MM.1S (cell line): ENCODE measurements around the gene LRRC26.

Experiments
- DNase-seq: peaks from one replicate; pipeline ENCODE4 v3.0.0-alpha.2; 2015
- H2AFZ ChIP-seq: fragments of 300-600 bp; sonication (generic); 2 replicates; pipeline ENCODE4 v1.6.0; 2016; ENCODE audit warnings: antibody characterized with exemption, low read length
- H3F3A ChIP-seq: fragments of 300-600 bp; sonication (generic); 2 replicates; pipeline ENCODE4 v1.6.1; 2016; ENCODE audit warnings: mild to moderate bottlenecking, antibody characterized with exemption, low read length, moderate library complexity, mixed read lengths; ENCODE audit not compliant: insufficient read depth
- H3K27ac ChIP-seq: fragments of 300-600 bp; sonication (generic); 2 replicates; pipeline ENCODE4 v1.5.1; 2016; ENCODE audit warnings: mild to moderate bottlenecking, low read length
- H3K27me3 ChIP-seq: fragments of 300-600 bp; sonication (generic); replicated peaks from 2 replicates; pipeline ENCODE4 v1.6.0; 2016; ENCODE audit warnings: low read length; ENCODE audit not compliant: insufficient read depth
- H3K36me3 ChIP-seq: fragments of 300-600 bp; sonication (generic); replicated peaks from 2 replicates; pipeline ENCODE4 v1.6.1; 2016; ENCODE audit warnings: mild to moderate bottlenecking, low read length, mixed read lengths; ENCODE audit not compliant: insufficient read depth
- H3K4me1 ChIP-seq: fragments of 300-600 bp; sonication (generic); 2 replicates; pipeline ENCODE4 v1.6.1; 2016; ENCODE audit warnings: low read length, mixed read lengths
- H3K4me2 ChIP-seq: fragments of 300-600 bp; sonication (generic); 2 replicates; pipeline ENCODE4 v1.6.0; 2016; ENCODE audit warnings: low read depth, low read length
- H3K4me3 ChIP-seq: fragments of 300-600 bp; sonication (generic); 2 replicates; pipeline ENCODE4 v1.5.1; 2016; ENCODE audit warnings: low read length, mixed read lengths
- H3K79me2 ChIP-seq: fragments of 300-600 bp; sonication (generic); 2 replicates; pipeline ENCODE4 v1.6.1; 2016; ENCODE audit warnings: mixed run types, low read length, mixed read lengths
- H3K9ac ChIP-seq: fragments of 300-600 bp; sonication (generic); 2 replicates; pipeline ENCODE4 v1.6.1; 2016; ENCODE audit warnings: low read length, mixed read lengths
- H3K9me2 ChIP-seq: fragments of 300-600 bp; sonication (generic); replicated peaks from 2 replicates; pipeline ENCODE4 v1.6.1; 2016; ENCODE audit warnings: mild to moderate bottlenecking, low read length, mixed read lengths; ENCODE audit not compliant: insufficient read depth
- H3K9me3 ChIP-seq: fragments of 300-600 bp; sonication (generic); replicated peaks from 2 replicates; pipeline ENCODE4 v1.6.1; 2016; ENCODE audit warnings: mild to moderate bottlenecking, low read length, mixed read lengths; ENCODE audit not compliant: insufficient read depth
- H4K20me1 ChIP-seq: fragments of 300-600 bp; sonication (generic); 2 replicates; pipeline ENCODE4 v1.6.1; 2016; ENCODE audit warnings: mild to moderate bottlenecking, low read length, moderate library complexity, mixed read lengths; ENCODE audit not compliant: insufficient read depth
- EZH2 ChIP-seq: fragments of 300-600 bp; sonication (generic); optimal IDR thresholded peaks from 2 replicates; pipeline ENCODE3; 2017; ENCODE audit warnings: low read depth, mild to moderate bottlenecking, antibody characterized with exemption, low read length, mixed read lengths
- EZH2phosphoT487 ChIP-seq: fragments of 300-600 bp; sonication (generic); IDR thresholded peaks from 2 replicates; pipeline ENCODE4 v1.6.1; 2018; ENCODE audit warnings: antibody characterized with exemption, low read length
- TF ChIP-seq, protein P1 (sequence below): fragments of 300-600 bp; sonication (generic); IDR thresholded peaks from 2 replicates; pipeline ENCODE4 v1.5.1; 2016; ENCODE audit warnings: antibody characterized with exemption, low read length, mixed read lengths

LRRC26 gene

DNA sequence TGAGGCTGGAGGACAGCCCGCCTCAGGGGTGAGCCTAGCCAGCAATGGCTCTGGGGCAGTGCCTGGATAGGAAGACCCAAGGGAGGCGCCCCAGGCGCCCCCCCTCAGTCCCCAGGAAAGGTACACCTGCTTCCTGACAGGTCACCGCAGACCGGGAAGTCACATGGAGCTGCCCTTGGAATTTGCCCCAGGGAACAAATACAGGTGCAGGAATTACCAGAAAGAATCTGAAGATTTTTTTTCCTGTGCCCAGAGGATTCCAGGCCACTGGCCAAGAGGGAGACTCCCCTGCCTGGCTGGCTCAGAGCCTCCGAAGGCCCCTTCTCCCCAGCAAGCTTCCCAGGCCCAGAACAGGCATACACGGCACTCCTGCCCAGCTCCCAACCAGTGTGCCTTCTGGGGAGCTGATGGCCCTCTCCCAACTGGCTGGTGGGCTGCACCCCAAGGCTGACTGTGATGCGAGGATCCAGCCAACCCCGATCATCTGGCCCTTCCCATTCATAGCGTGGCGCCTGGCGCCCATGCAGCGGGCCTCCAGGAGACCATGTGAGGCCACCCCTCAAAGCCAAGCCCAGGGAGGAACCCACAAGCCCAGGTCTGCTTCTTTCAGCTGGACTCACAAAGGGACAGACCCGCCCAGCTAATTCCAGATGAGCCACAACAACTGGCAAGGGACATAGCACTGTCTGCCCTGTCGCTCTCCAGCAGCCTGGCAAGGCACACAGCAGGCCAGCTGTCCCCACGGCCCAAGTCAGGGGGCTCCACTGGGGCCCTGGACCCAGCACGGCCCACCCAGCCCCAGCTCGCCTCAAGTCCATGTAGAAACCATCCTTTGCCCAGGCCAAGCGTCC, 28.4 kb upstream of the LRRC26 start:
- H3K4me3 ChIP-seq = no peak overlapping the region
- H3K27ac ChIP-seq = no peak overlapping the region
- DNase-seq = no peak
- H3K9ac ChIP-seq = no peak overlapping the region
- no peaks in the 10 kb centered on the region for H3K9me2 ChIP-seq
- H3K79me2 ChIP-seq = peaks cover 14% of the 10 kb centered on the region
- H3K9me3 ChIP-seq = no peaks in the 10 kb centered on the region
- peaks cover 5% of the 10 kb centered on the region; the same call in 1 of the 2 replicates for H3K4me1 ChIP-seq
- H4K20me1 ChIP-seq = no peaks in the 10 kb centered on the region
- H3F3A ChIP-seq = 0 out of 2 replicates have a peak, but pooled peaks cover 10% of the 10 kb centered on the region
- no peak overlapping the region for H2AFZ ChIP-seq
- H3K4me2 ChIP-seq = no peak overlapping the region
- no peaks in the 10 kb centered on the region for H3K27me3 ChIP-seq
- H3K36me3 ChIP-seq = no peaks in the 10 kb centered on the region
- TF ChIP-seq, protein P1, sequence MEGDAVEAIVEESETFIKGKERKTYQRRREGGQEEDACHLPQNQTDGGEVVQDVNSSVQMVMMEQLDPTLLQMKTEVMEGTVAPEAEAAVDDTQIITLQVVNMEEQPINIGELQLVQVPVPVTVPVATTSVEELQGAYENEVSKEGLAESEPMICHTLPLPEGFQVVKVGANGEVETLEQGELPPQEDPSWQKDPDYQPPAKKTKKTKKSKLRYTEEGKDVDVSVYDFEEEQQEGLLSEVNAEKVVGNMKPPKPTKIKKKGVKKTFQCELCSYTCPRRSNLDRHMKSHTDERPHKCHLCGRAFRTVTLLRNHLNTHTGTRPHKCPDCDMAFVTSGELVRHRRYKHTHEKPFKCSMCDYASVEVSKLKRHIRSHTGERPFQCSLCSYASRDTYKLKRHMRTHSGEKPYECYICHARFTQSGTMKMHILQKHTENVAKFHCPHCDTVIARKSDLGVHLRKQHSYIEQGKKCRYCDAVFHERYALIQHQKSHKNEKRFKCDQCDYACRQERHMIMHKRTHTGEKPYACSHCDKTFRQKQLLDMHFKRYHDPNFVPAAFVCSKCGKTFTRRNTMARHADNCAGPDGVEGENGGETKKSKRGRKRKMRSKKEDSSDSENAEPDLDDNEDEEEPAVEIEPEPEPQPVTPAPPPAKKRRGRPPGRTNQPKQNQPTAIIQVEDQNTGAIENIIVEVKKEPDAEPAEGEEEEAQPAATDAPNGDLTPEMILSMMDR = no peak
- no peak for TF ChIP-seq EZH2

DNA sequence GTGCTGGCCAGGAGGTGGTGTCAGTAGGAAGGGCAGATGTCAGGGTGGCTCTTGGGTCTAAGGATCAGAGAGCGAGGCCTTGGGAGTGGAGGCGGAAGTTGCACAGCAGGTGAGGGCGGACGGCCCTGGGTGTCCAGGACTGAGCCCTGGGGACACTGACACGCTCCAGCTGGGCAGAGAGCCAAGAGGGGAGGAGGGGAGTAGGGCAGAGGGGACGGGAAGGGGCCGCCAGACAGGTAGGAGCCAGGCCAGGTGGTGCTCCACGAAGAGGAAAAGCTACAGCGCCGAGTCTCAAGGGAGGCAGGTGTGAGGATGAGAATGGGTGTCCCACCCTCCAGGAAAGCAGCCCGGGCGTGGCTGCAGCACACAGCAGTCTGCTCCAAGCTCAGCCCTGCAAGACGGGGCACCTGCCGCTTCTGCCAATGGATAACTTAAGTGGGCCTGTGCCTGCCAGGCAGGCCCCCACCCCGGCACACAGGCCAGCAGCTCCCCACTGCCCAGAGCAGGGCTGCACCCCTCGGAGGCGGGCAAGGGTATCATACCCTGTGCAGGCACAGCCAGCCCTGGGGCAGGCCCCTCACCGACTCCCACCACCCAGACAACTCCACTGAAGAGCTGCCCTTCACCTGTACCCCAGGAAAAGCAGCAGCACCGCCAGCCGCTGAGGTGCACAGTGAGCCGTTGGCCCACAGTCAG, 25.8 kb upstream of the LRRC26 start:
- Histone ChIP-seq H3K4me2 (no peak overlapping the region), H3K79me2 (peaks cover 11% of the 10 kb centered on the region), H3K9ac (no peak overlapping the region), H3K27me3 (no peaks in the 10 kb centered on the region), H3F3A (0 out of 2 replicates have a peak, but pooled peaks cover 4% of the 10 kb centered on the region), H3K4me3 (no peak overlapping the region), H3K9me2 (no peaks in the 10 kb centered on the region), H3K36me3 (no peaks in the 10 kb centered on the region), H2AFZ (no peak overlapping the region), H3K4me1 (no peaks in the 10 kb centered on the region), H3K27ac (no peak overlapping the region), H3K9me3 (no peaks in the 10 kb centered on the region), H4K20me1 (no peaks in the 10 kb centered on the region)
- no peak for DNase-seq
- TF ChIP-seq EZH2phosphoT487 = no peak
- TF ChIP-seq EZH2 = no peak
- TF ChIP-seq, protein P1 = no peak

DNA sequence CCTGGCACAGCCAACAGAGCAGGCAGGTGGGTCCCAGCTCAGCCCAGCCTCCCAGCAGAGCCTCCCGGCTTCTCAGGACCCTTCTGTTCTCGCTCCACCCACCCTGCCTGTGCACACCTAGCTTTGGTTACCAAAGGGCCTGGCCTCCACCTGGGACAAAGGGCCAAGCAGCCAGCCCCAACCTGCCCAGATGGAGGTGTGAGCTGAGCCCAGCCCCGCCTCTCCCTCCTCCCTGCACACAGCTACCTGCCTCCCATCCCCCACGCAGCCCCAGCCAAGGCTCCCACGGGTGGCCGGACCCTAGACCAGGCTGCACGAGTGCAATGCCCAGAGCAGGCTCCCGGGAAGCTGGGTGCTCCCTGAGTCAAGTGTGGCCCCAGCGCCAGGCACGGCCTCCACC, 25.1 kb upstream of the LRRC26 start:
- peaks cover 3% of the 10 kb centered on the region for H3K4me1 ChIP-seq
- no peaks in the 10 kb centered on the region for H3K9me2 ChIP-seq
- H2AFZ ChIP-seq = no peak overlapping the region
- H4K20me1 ChIP-seq = no peaks in the 10 kb centered on the region
- DNase-seq = no peak
- peaks cover 6% of the 10 kb centered on the region for H3F3A ChIP-seq
- peaks cover 19% of the 10 kb centered on the region for H3K79me2 ChIP-seq
- H3K9me3 ChIP-seq = no peaks in the 10 kb centered on the region
- no peaks in the 10 kb centered on the region for H3K27me3 ChIP-seq
- H3K36me3 ChIP-seq = no peaks in the 10 kb centered on the region
- H3K9ac ChIP-seq = no peak overlapping the region
- H3K4me3 ChIP-seq = no peak overlapping the region
- TF ChIP-seq EZH2phosphoT487 = no peak
- TF ChIP-seq, protein P1 = no peak
- no peak overlapping the region for H3K4me2 ChIP-seq
- no peak overlapping the region for H3K27ac ChIP-seq
